ENCODE measurements around the gene ADAM23.

ADAM23 gene

GRCh38 chr2:206472094-206472493 lies 28.8 kb downstream of the ADAM23 start:
- no peak overlapping the region for H3K4me3 ChIP-seq (ENCODE audit: low read length)
- no peaks in the 10 kb centered on the region for H3K9me3 ChIP-seq (ENCODE audit: control insufficient read depth, insufficient read depth, low read length)
- H3K27ac ChIP-seq (ENCODE audit: low read length): no peak overlapping the region
- no peaks in the 10 kb centered on the region for H3K4me1 ChIP-seq (ENCODE audit: control insufficient read depth, insufficient read depth, low read length)
- DNase-seq (ENCODE audit: low read depth, low spot score): no peak
- no CpG with 5 or more reads among the region's 5 CpGs for WGBS (ENCODE audit: insufficient coverage, insufficient read length)
- H3K36me3 ChIP-seq (ENCODE audit: control insufficient read depth, insufficient read depth, low read length): no peaks in the 10 kb centered on the region
- H3K27me3 ChIP-seq (ENCODE audit: control insufficient read depth, insufficient read depth, low read length): no peaks in the 10 kb centered on the region

GRCh38 chr2:206474099-206474498 lies 30.8 kb downstream of the ADAM23 start:
- no CpG with 5 or more reads among the region's 1 CpG for WGBS (ENCODE audit: insufficient coverage, insufficient read length)
- no peaks in the 10 kb centered on the region for H3K27me3 ChIP-seq (ENCODE audit: control insufficient read depth, insufficient read depth, low read length)
- no peaks in the 10 kb centered on the region for H3K9me3 ChIP-seq (ENCODE audit: control insufficient read depth, insufficient read depth, low read length)
- no peak for DNase-seq (ENCODE audit: low read depth, low spot score)
- H3K27ac ChIP-seq (ENCODE audit: low read length): no peak overlapping the region
- H3K4me1 ChIP-seq (ENCODE audit: control insufficient read depth, insufficient read depth, low read length): no peaks in the 10 kb centered on the region
- no peak overlapping the region for H3K4me3 ChIP-seq (ENCODE audit: low read length)
- no peaks in the 10 kb centered on the region for H3K36me3 ChIP-seq (ENCODE audit: control insufficient read depth, insufficient read depth, low read length)

GRCh38 chr2:206477296-206477695 lies 34.0 kb downstream of the ADAM23 start:
- Histone ChIP-seq H3K9me3 (ENCODE audit: control insufficient read depth, insufficient read depth, low read length) (no peaks in the 10 kb centered on the region), H3K4me3 (ENCODE audit: low read length) (no peak overlapping the region), H3K36me3 (ENCODE audit: control insufficient read depth, insufficient read depth, low read length) (no peaks in the 10 kb centered on the region), H3K27ac (ENCODE audit: low read length) (no peak overlapping the region), H3K27me3 (ENCODE audit: control insufficient read depth, insufficient read depth, low read length) (no peaks in the 10 kb centered on the region), H3K4me1 (ENCODE audit: control insufficient read depth, insufficient read depth, low read length) (no peaks in the 10 kb centered on the region)
- DNase-seq (ENCODE audit: low read depth, low spot score): no peak
- no CpG with 5 or more reads among the region's 1 CpG for WGBS (ENCODE audit: insufficient coverage, insufficient read length)

- Histone ChIP-seq H3K4me3 (ENCODE audit: low read length) (no peak overlapping the region), H3K9me3 (ENCODE audit: control insufficient read depth, insufficient read depth, low read length) (no peaks in the 10 kb centered on the region), H3K27me3 (ENCODE audit: control insufficient read depth, insufficient read depth, low read length) (no peaks in the 10 kb centered on the region), H3K36me3 (ENCODE audit: control insufficient read depth, insufficient read depth, low read length) (no peaks in the 10 kb centered on the region), H3K4me1 (ENCODE audit: control insufficient read depth, insufficient read depth, low read length) (no peaks in the 10 kb centered on the region), H3K27ac (ENCODE audit: low read length) (no peak overlapping the region)
- no CpG with 5 or more reads among the region's 3 CpGs for WGBS (ENCODE audit: insufficient coverage, insufficient read length)
- DNase-seq (ENCODE audit: low read depth, low spot score): no peak
Measured at GRCh38 chr2:206478340-206478739, 35.0 kb downstream of the ADAM23 start.

GRCh38 chr2:206480161-206480560 lies 36.8 kb downstream of the ADAM23 start:
- H3K27ac ChIP-seq (ENCODE audit: low read length): no peak overlapping the region
- DNase-seq (ENCODE audit: low read depth, low spot score): no peak
- H3K4me3 ChIP-seq (ENCODE audit: low read length): no peak overlapping the region
- H3K4me1 ChIP-seq (ENCODE audit: control insufficient read depth, insufficient read depth, low read length): no peaks in the 10 kb centered on the region
- no peaks in the 10 kb centered on the region for H3K9me3 ChIP-seq (ENCODE audit: control insufficient read depth, insufficient read depth, low read length)
- WGBS (ENCODE audit: insufficient coverage, insufficient read length): no CpG with 5 or more reads among the region's 2 CpGs
- no peaks in the 10 kb centered on the region for H3K27me3 ChIP-seq (ENCODE audit: control insufficient read depth, insufficient read depth, low read length)
- H3K36me3 ChIP-seq (ENCODE audit: control insufficient read depth, insufficient read depth, low read length): no peaks in the 10 kb centered on the region

- H3K4me3 ChIP-seq (ENCODE audit: low read length): no peak overlapping the region
- H3K27ac ChIP-seq (ENCODE audit: low read length): no peak overlapping the region
- no peaks in the 10 kb centered on the region for H3K36me3 ChIP-seq (ENCODE audit: control insufficient read depth, insufficient read depth, low read length)
- no CpG with 5 or more reads among the region's 4 CpGs for WGBS (ENCODE audit: insufficient coverage, insufficient read length)
- H3K4me1 ChIP-seq (ENCODE audit: control insufficient read depth, insufficient read depth, low read length): no peaks in the 10 kb centered on the region
- DNase-seq (ENCODE audit: low read depth, low spot score): no peak
- no peaks in the 10 kb centered on the region for H3K27me3 ChIP-seq (ENCODE audit: control insufficient read depth, insufficient read depth, low read length)
- H3K9me3 ChIP-seq (ENCODE audit: control insufficient read depth, insufficient read depth, low read length): no peaks in the 10 kb centered on the region
Measured at GRCh38 chr2:206480620-206481019, 37.3 kb downstream of the ADAM23 start.

GRCh38 chr2:206481056-206481455 lies 37.7 kb downstream of the ADAM23 start:
- Histone ChIP-seq H3K36me3 (ENCODE audit: control insufficient read depth, insufficient read depth, low read length) (no peaks in the 10 kb centered on the region), H3K27ac (ENCODE audit: low read length) (no peak overlapping the region), H3K4me1 (ENCODE audit: control insufficient read depth, insufficient read depth, low read length) (no peaks in the 10 kb centered on the region), H3K4me3 (ENCODE audit: low read length) (no peak overlapping the region), H3K27me3 (ENCODE audit: control insufficient read depth, insufficient read depth, low read length) (no peaks in the 10 kb centered on the region), H3K9me3 (ENCODE audit: control insufficient read depth, insufficient read depth, low read length) (no peaks in the 10 kb centered on the region)
- no CpG with 5 or more reads among the region's 3 CpGs for WGBS (ENCODE audit: insufficient coverage, insufficient read length)
- DNase-seq (ENCODE audit: low read depth, low spot score): no peak

GRCh38 chr2:206482123-206482522 lies 38.8 kb downstream of the ADAM23 start:
- no CpG with 5 or more reads among the region's 4 CpGs for WGBS (ENCODE audit: insufficient coverage, insufficient read length)
- Histone ChIP-seq H3K4me1 (ENCODE audit: control insufficient read depth, insufficient read depth, low read length) (no peaks in the 10 kb centered on the region), H3K27me3 (ENCODE audit: control insufficient read depth, insufficient read depth, low read length) (no peaks in the 10 kb centered on the region), H3K36me3 (ENCODE audit: control insufficient read depth, insufficient read depth, low read length) (no peaks in the 10 kb centered on the region), H3K4me3 (ENCODE audit: low read length) (no peak overlapping the region), H3K27ac (ENCODE audit: low read length) (no peak overlapping the region), H3K9me3 (ENCODE audit: control insufficient read depth, insufficient read depth, low read length) (no peaks in the 10 kb centered on the region)
- no peak for DNase-seq (ENCODE audit: low read depth, low spot score)

- Histone ChIP-seq H3K36me3 (ENCODE audit: control insufficient read depth, insufficient read depth, low read length) (no peaks in the 10 kb centered on the region), H3K27ac (ENCODE audit: low read length) (no peak overlapping the region), H3K27me3 (ENCODE audit: control insufficient read depth, insufficient read depth, low read length) (no peaks in the 10 kb centered on the region), H3K4me3 (ENCODE audit: low read length) (no peak overlapping the region), H3K4me1 (ENCODE audit: control insufficient read depth, insufficient read depth, low read length) (no peaks in the 10 kb centered on the region), H3K9me3 (ENCODE audit: control insufficient read depth, insufficient read depth, low read length) (no peaks in the 10 kb centered on the region)
- WGBS (ENCODE audit: insufficient coverage, insufficient read length): 100% methylated on average over 1 of the region's 4 CpGs
- DNase-seq (ENCODE audit: low read depth, low spot score): no peak
Measured at GRCh38 chr2:206482633-206483032, 39.3 kb downstream of the ADAM23 start.

- H3K27me3 ChIP-seq (ENCODE audit: control insufficient read depth, insufficient read depth, low read length): no peaks in the 10 kb centered on the region
- no peak overlapping the region for H3K4me3 ChIP-seq (ENCODE audit: low read length)
- H3K27ac ChIP-seq (ENCODE audit: low read length): no peak overlapping the region
- H3K9me3 ChIP-seq (ENCODE audit: control insufficient read depth, insufficient read depth, low read length): no peaks in the 10 kb centered on the region
- DNase-seq (ENCODE audit: low read depth, low spot score): no peak
- no peaks in the 10 kb centered on the region for H3K36me3 ChIP-seq (ENCODE audit: control insufficient read depth, insufficient read depth, low read length)
- no peaks in the 10 kb centered on the region for H3K4me1 ChIP-seq (ENCODE audit: control insufficient read depth, insufficient read depth, low read length)
- WGBS (ENCODE audit: insufficient coverage, insufficient read length): no CpG with 5 or more reads among the region's 7 CpGs
Measured at GRCh38 chr2:206488053-206488452, 44.7 kb downstream of the ADAM23 start.

GRCh38 chr2:206488623-206489022 lies 45.3 kb downstream of the ADAM23 start:
- H3K9me3 ChIP-seq (ENCODE audit: control insufficient read depth, insufficient read depth, low read length): no peaks in the 10 kb centered on the region
- H3K4me3 ChIP-seq (ENCODE audit: low read length): no peak overlapping the region
- no peaks in the 10 kb centered on the region for H3K4me1 ChIP-seq (ENCODE audit: control insufficient read depth, insufficient read depth, low read length)
- H3K27ac ChIP-seq (ENCODE audit: low read length): no peak overlapping the region
- no peaks in the 10 kb centered on the region for H3K27me3 ChIP-seq (ENCODE audit: control insufficient read depth, insufficient read depth, low read length)
- H3K36me3 ChIP-seq (ENCODE audit: control insufficient read depth, insufficient read depth, low read length): no peaks in the 10 kb centered on the region
- no CpG with 5 or more reads among the region's 1 CpG for WGBS (ENCODE audit: insufficient coverage, insufficient read length)
- no peak for DNase-seq (ENCODE audit: low read depth, low spot score)

Measured in iPS DF 6.9 (cell line).